HepG2 (cell line): ENCODE results near the gene NANOGP8. TPM values are rescaled to one million over a fixed set of nuclear protein-coding genes. Genes with fewer than 3 reads are reported as not detected.

Experiments
- ATAC-seq: fragments of 200-7000 bp; cut with Tn5 transposase; 3 replicates; pipeline ENCODE4 v1.9.1; 2020; ENCODE audit warnings: mild to moderate bottlenecking, moderate library complexity
- BruUV-seq: library from RNA; stranded (reverse); fragments of 400-500 nt; replicated peaks from 2 replicates; lab custom pipeline; 2021; lab: Mats Ljungman, UMichigan
- CTCF ChIA-PET: fragments of 300-600 bp; formaldehyde crosslinking; extraction: SDS; loops from one replicate; lab custom pipeline; 2021; ENCODE audit warnings: low total read pairs, inconsistent platforms, low intra/inter-chr PET ratio; lab: Yijun Ruan, JAX
- POLR2A ChIA-PET: fragments of 350-600 bp; sonication (Branson Sonifier 250); formaldehyde crosslinking; loops from one replicate; lab custom pipeline; 2020; ENCODE audit warnings: antibody characterized with exemption, inconsistent platforms; lab: Yijun Ruan, JAX
- DNase-seq: peaks from one replicate; pipeline ENCODE4 v3.0.0-alpha.2; 2015; ENCODE audit warnings: low spot score
- FAIRE-seq: peaks from 3 replicates; lab custom pipeline; 2011; peaks lifted over from hg19 to GRCh38; lab: Jason Lieb, UNC
- H2AFZ ChIP-seq: one replicate; pipeline ENCODE4 v1.6.1; 2011; ENCODE audit warnings: low read length, inconsistent platforms
- H3K27ac ChIP-seq: fragments of 300-600 bp; 3 replicates; pipeline ENCODE4 v1.8.0; 2011; ENCODE audit warnings: mixed run types, mild to moderate bottlenecking, mixed read lengths, low read length, inconsistent platforms; ENCODE audit not compliant: insufficient read depth; ENCODE audit errors: extremely low read length
- H3K27me3 ChIP-seq, 2 experiments: fragments of 200-600 bp in 1 of 2; 2 replicates in 1 of 2; 3 replicates in 1 of 2; pipeline versions ENCODE4 v1.6.0 to v1.8.0; 2011; ENCODE audit warnings: low read length in 2 of 2, mild to moderate bottlenecking in 2 of 2, moderate library complexity in 2 of 2, inconsistent platforms in 1 of 2; ENCODE audit not compliant: insufficient read depth in 2 of 2, control insufficient read depth in 1 of 2
- H3K36me3 ChIP-seq, 2 experiments: fragments of 200-600 bp in 1 of 2; replicated peaks in 1 of 2; 2 replicates in 1 of 2; 3 replicates in 1 of 2; pipeline versions ENCODE4 v1.5.1 to v1.8.0; 2011; ENCODE audit warnings: low read length in 2 of 2, inconsistent platforms in 1 of 2; ENCODE audit not compliant: insufficient read depth in 2 of 2, control insufficient read depth in 1 of 2
- H3K4me1 ChIP-seq: 2 replicates; pipeline ENCODE4 v1.5.1; 2012; ENCODE audit warnings: low read length, inconsistent platforms; ENCODE audit not compliant: insufficient read depth
- H3K4me2 ChIP-seq: 2 replicates; pipeline ENCODE4 v1.6.0; 2011; ENCODE audit warnings: low read depth, low read length, inconsistent platforms
- H3K4me3 ChIP-seq, 3 experiments: fragments of 200-600 bp in 1 of 3; sonication (generic), shearing (Covaris generic) in 1 of 3; replicated peaks in 1 of 3; 2 replicates each; pipeline ENCODE4 v1.5.1; 2011 to 2016; ENCODE audit warnings: low read length in 3 of 3, inconsistent platforms in 2 of 3, low read depth in 2 of 3, mild to moderate bottlenecking in 2 of 3, control low read depth in 1 of 3, mixed read lengths in 1 of 3; ENCODE audit not compliant: insufficient read depth in 1 of 3
- H3K79me2 ChIP-seq: one replicate; pipeline ENCODE4 v1.6.1; 2011; ENCODE audit warnings: low read length, inconsistent platforms; ENCODE audit not compliant: insufficient read depth
- H3K9ac ChIP-seq: 2 replicates; pipeline ENCODE4 v1.6.0; 2011; ENCODE audit warnings: mild to moderate bottlenecking, low read depth, low read length, inconsistent platforms; ENCODE audit not compliant: insufficient read depth
- H3K9me3 ChIP-seq: 2 replicates; pipeline ENCODE4 v1.5.1; 2012; ENCODE audit warnings: mild to moderate bottlenecking, low read length
- H4K20me1 ChIP-seq: 2 replicates; pipeline ENCODE4 v1.6.0; 2011; ENCODE audit warnings: inconsistent platforms, mild to moderate bottlenecking, low read length, moderate library complexity; ENCODE audit not compliant: insufficient read depth
- ATRX ChIP-seq: sonication (generic); formaldehyde crosslinking; IDR thresholded peaks from 2 replicates; pipeline ENCODE4 v1.4.0; 2020; ENCODE audit warnings: missing genetic modification reagents, borderline replicate concordance
- CHCHD3 ChIP-seq: sonication (generic); formaldehyde crosslinking; IDR thresholded peaks from 2 replicates; pipeline ENCODE4 v1.8.0; 2022; ENCODE audit warnings: mild to moderate bottlenecking, missing genetic modification reagents, moderate library complexity
- KDM5B ChIP-seq: sonication (generic); formaldehyde crosslinking; IDR thresholded peaks from 2 replicates; pipeline ENCODE4 v1.4.0; 2020; ENCODE audit warnings: missing genetic modification reagents, mild to moderate bottlenecking, borderline replicate concordance
- RNF2 ChIP-seq: fragments of 450-650 bp; conservative IDR thresholded peaks from 2 replicates; pipeline ENCODE4 v1.6.1; 2016; ENCODE audit warnings: low read depth
- SIX4 ChIP-seq: sonication (generic); formaldehyde crosslinking; IDR thresholded peaks from 2 replicates; pipeline ENCODE4 v1.4.0; 2020; ENCODE audit warnings: missing genetic modification reagents
- SUZ12 ChIP-seq: fragments of 150-350 bp; IDR thresholded peaks from 2 replicates; pipeline ENCODE4 v1.6.1; 2014; ENCODE audit warnings: low read depth, low read length
- ZNF652 ChIP-seq: IDR thresholded peaks from 2 replicates; pipeline ENCODE4 v1.6.1; 2016; ENCODE audit warnings: low read depth, borderline replicate concordance
- ZNF891 ChIP-seq: sonication (generic); formaldehyde crosslinking; IDR thresholded peaks from 2 replicates; pipeline ENCODE4 v1.5.0; 2020; ENCODE audit warnings: mild to moderate bottlenecking, missing genetic modification reagents
- in situ Hi-C: cut with HindIII; loops from 2 replicates; pipeline ENCODE4 v1.10.0; 2017; ENCODE audit warnings: low pct_unique_long_range_greater_than_20kb; ENCODE audit not compliant: extremely low pct_ligation_motif_present
- intact Hi-C: fragments of 100-400 bp; cut with micrococcal nuclease; formaldehyde crosslinking; loops from one replicate; pipeline ENCODE4 v1.10.0; 2022; ENCODE audit not compliant: unreplicated experiment
- polyA plus RNA-seq, 8 experiments: library from polyadenylated mRNA; depleted of rRNA in 3 of 8; stranded (reverse) in 7 of 8; unstranded in 1 of 8; fragments of >200 nt; fragmentation: Illumina TruSeq in 4 of 8; extraction: Trizol in 4 of 8; gene quantifications; 2 replicates each; pipeline versions ENCODE4 v1.2.1 to v1.2.3, GENCODE V29; 2011 to 2016; ENCODE audit warnings: low read depth in 4 of 8, missing spikeins in 1 of 8, mixed read lengths in 1 of 8; ENCODE audit not compliant: insufficient read depth in 1 of 8
- total RNA-seq, 5 experiments: library from RNA; depleted of rRNA; stranded (reverse); fragments of >200 nt; fragmentation: Illumina TruSeq; extraction: Trizol; gene quantifications; 2 replicates each; pipeline ENCODE4 v1.2.3, GENCODE V29; 2016; ENCODE audit warnings: low read depth in 1 of 5
- TF ChIP-seq, protein P1 (sequence below): sonication (generic); formaldehyde crosslinking; IDR thresholded peaks from 2 replicates; pipeline ENCODE4 v1.4.0; 2020; ENCODE audit warnings: missing genetic modification reagents, borderline replicate concordance
- TF ChIP-seq, protein P2 (sequence below): sonication (generic); formaldehyde crosslinking; IDR thresholded peaks from 2 replicates; pipeline ENCODE4 v1.4.0; 2020; ENCODE audit warnings: missing genetic modification reagents, borderline replicate concordance

Gene NANOGP8
- total and polyA plus RNA-seq, 2 of the 13 experiments (the other 11 are each of a cell fraction or from before 2014, with no cell fraction given), result 0.27 TPM; not detected in 1

DNA sequence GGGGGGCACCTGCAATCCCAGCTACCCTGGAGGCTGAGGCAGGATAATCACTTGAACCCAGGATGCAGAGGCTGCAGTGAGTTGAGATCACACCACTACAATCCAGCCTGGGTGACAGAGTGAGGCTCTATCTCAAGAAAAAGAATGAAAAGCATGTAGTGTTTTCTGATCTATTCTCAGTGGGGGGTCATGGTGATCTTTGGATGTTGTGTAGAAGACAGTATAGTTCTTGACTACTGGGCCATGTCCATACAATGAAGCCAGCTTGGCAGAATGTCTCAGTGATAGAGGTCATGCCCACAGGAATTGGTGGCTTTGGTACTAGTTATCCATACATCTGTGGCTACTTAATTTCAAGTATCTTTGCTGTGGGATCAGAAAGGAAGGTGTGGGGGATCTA is 26.8 kb upstream of the NANOGP8 start (continued):
- TF ChIP-seq, protein P1, sequence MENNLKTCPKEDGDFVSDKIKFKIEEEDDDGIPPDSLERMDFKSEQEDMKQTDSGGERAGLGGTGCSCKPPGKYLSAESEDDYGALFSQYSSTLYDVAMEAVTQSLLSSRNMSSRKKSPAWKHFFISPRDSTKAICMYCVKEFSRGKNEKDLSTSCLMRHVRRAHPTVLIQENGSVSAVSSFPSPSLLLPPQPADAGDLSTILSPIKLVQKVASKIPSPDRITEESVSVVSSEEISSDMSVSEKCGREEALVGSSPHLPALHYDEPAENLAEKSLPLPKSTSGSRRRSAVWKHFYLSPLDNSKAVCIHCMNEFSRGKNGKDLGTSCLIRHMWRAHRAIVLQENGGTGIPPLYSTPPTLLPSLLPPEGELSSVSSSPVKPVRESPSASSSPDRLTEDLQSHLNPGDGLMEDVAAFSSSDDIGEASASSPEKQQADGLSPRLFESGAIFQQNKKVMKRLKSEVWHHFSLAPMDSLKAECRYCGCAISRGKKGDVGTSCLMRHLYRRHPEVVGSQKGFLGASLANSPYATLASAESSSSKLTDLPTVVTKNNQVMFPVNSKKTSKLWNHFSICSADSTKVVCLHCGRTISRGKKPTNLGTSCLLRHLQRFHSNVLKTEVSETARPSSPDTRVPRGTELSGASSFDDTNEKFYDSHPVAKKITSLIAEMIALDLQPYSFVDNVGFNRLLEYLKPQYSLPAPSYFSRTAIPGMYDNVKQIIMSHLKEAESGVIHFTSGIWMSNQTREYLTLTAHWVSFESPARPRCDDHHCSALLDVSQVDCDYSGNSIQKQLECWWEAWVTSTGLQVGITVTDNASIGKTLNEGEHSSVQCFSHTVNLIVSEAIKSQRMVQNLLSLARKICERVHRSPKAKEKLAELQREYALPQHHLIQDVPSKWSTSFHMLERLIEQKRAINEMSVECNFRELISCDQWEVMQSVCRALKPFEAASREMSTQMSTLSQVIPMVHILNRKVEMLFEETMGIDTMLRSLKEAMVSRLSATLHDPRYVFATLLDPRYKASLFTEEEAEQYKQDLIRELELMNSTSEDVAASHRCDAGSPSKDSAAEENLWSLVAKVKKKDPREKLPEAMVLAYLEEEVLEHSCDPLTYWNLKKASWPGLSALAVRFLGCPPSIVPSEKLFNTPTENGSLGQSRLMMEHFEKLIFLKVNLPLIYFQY (CRISPR knock-in tag), result no peak

DNA sequence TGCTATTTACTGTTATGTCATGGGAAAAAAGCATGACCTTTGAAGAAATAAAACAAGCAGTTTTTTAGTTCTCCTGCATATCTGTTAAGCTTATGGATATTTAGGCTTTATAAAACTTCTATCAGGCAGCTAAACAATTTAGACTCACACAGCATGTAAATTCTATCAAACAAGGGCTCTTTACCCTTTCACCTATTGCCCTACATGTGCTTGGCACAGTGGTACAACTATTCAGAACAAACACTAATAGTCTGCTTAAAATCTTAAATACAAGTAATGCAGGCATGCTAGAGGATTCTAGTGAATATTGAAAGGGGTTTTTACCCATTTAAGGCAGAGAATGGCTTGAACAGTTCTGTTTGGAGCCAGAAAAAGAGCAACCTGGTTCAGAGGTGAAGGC is 23.4 kb upstream of the NANOGP8 start:
- Histone ChIP-seq H2AFZ (no peak overlapping the region), H3K27ac (no peak overlapping the region), H3K27me3 (no peaks in the 10 kb centered on the region), H3K79me2 (no peaks in the 10 kb centered on the region), H3K4me2 (no peak overlapping the region), H4K20me1 (no peaks in the 10 kb centered on the region), H3K36me3 (no peaks in the 10 kb centered on the region), H3K4me3 (no peak overlapping the region), H3K9ac (no peak overlapping the region), H3K4me1 (no peaks in the 10 kb centered on the region), H3K9me3 (no peaks in the 10 kb centered on the region)
- in situ Hi-C loops (no loop called here), intact Hi-C loops (no loop called here)
- ChIA-PET POLR2A (no interaction called here), CTCF (no interaction called here)
- no peak for TF ChIP-seq KDM5B
- TF ChIP-seq CHCHD3 (CRISPR knock-in tag), result no peak
- TF ChIP-seq RNF2, result no peak
- TF ChIP-seq ATRX (CRISPR knock-in tag), result no peak
- TF ChIP-seq SIX4, result no peak
- TF ChIP-seq SUZ12, result no peak
- no peak for TF ChIP-seq ZNF652
- TF ChIP-seq ZNF891 (CRISPR knock-in tag), result no peak
- TF ChIP-seq, protein P2, sequence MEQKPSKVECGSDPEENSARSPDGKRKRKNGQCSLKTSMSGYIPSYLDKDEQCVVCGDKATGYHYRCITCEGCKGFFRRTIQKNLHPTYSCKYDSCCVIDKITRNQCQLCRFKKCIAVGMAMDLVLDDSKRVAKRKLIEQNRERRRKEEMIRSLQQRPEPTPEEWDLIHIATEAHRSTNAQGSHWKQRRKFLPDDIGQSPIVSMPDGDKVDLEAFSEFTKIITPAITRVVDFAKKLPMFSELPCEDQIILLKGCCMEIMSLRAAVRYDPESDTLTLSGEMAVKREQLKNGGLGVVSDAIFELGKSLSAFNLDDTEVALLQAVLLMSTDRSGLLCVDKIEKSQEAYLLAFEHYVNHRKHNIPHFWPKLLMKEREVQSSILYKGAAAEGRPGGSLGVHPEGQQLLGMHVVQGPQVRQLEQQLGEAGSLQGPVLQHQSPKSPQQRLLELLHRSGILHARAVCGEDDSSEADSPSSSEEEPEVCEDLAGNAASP (CRISPR knock-in tag), result no peak
- FAIRE-seq (no peak), ATAC-seq (no peak), DNase-seq (no peak)
- no TSS peak for BruUV-seq
